ENCODE measurements around the gene XAF1.

Gene XAF1

DNA sequence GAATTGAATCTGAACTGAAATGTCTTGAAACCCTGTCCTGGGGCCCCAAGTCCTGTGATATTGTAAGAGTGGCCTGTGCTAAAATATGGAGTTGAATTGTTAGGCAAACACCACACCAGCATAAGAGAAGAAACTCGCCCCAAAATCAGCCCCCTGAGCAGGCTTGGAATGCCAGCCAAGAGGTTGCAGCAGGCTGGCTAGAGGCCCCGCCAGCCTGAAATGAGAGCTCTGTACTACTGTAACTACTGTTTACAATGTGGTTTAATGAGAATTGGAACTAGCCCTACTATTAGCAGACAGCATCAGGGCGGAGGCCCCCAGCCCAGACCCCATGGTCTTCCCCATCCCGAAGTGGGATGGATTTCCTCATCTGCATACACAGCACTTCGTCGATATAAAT lies 43.9 kb downstream of the XAF1 start:
- H3K36me3 ChIP-seq (ENCODE audit: insufficient read depth, low read length): no peaks in the 10 kb centered on the region
- no peak overlapping the region for H3K9ac ChIP-seq (ENCODE audit: low read length)
- H3K27me3 ChIP-seq (ENCODE audit: insufficient read depth, low read length): no peaks in the 10 kb centered on the region; the same call in 1 of the 2 replicates
- H3K4me3 ChIP-seq (ENCODE audit: low read depth, low read length, poor library complexity, severe bottlenecking): no peak overlapping the region
- no peaks in the 10 kb centered on the region for H3K9me2 ChIP-seq (ENCODE audit: low read depth, low read length)
- no peaks in the 10 kb centered on the region for H3K79me2 ChIP-seq (ENCODE audit: insufficient read depth, low read length)
- no peaks in the 10 kb centered on the region for H3K4me1 ChIP-seq (ENCODE audit: insufficient read depth, low read length, severe bottlenecking)
- no peaks in the 10 kb centered on the region for H3K9me3 ChIP-seq (ENCODE audit: low read length)
- H4K20me1 ChIP-seq (ENCODE audit: insufficient read depth, low read length): no peaks in the 10 kb centered on the region
- H2AFZ ChIP-seq (ENCODE audit: low read length): no peak overlapping the region
- no peak overlapping the region for H3K4me2 ChIP-seq (ENCODE audit: low read length)
- TF ChIP-seq, protein P1, sequence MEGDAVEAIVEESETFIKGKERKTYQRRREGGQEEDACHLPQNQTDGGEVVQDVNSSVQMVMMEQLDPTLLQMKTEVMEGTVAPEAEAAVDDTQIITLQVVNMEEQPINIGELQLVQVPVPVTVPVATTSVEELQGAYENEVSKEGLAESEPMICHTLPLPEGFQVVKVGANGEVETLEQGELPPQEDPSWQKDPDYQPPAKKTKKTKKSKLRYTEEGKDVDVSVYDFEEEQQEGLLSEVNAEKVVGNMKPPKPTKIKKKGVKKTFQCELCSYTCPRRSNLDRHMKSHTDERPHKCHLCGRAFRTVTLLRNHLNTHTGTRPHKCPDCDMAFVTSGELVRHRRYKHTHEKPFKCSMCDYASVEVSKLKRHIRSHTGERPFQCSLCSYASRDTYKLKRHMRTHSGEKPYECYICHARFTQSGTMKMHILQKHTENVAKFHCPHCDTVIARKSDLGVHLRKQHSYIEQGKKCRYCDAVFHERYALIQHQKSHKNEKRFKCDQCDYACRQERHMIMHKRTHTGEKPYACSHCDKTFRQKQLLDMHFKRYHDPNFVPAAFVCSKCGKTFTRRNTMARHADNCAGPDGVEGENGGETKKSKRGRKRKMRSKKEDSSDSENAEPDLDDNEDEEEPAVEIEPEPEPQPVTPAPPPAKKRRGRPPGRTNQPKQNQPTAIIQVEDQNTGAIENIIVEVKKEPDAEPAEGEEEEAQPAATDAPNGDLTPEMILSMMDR (IDR thresholded peaks at IDR 0.05; ENCODE audit: low read length): no peak
- TF ChIP-seq EZH2 (IDR thresholded peaks at IDR 0.05; ENCODE audit: borderline replicate concordance, low read length): no peak
- H3F3A ChIP-seq (ENCODE audit: insufficient read depth, low read length): no peaks in the 10 kb centered on the region
- H3K27ac ChIP-seq (ENCODE audit: low read depth, low read length, poor library complexity, severe bottlenecking): no peak overlapping the region

DNA sequence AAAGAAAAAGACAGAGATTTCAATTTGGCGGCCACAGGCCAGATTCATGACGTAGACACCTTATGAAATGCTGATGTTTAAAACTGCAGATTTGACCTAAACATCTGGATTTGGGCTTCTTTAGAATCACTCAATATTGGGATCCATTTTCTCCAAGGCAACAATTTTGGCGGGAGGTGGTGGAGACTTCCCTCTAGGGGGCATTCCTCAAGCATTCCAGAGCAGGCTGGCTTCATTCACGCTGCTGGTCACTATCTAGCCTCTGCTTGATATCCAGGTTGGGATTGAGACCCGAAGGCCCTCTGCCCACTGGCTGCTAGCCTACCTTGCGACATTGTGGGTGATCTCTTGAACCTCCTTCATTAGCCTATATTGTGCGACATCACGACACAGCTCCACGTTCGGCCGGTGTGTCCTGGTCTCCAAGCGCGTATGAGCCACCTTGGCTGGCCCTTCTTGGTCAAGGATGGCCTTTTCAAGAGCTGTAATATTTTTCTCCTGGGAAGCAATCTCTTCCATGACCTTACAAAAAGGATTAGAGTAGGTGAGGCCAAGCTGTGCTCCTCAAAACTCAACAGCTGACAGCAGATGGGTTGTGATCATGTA lies 44.7 kb downstream of the XAF1 start:
- H3K4me2 ChIP-seq (ENCODE audit: low read length): no peak overlapping the region
- H3K27ac ChIP-seq (ENCODE audit: low read depth, low read length, poor library complexity, severe bottlenecking): no peak overlapping the region
- no peak overlapping the region for H3K9ac ChIP-seq (ENCODE audit: low read length)
- H3K4me1 ChIP-seq (ENCODE audit: insufficient read depth, low read length, severe bottlenecking): no peaks in the 10 kb centered on the region
- no peak overlapping the region for H2AFZ ChIP-seq (ENCODE audit: low read length)
- no peaks in the 10 kb centered on the region; the same call in 1 of the 2 replicates for H3K27me3 ChIP-seq (ENCODE audit: insufficient read depth, low read length)
- no peaks in the 10 kb centered on the region for H3F3A ChIP-seq (ENCODE audit: insufficient read depth, low read length)
- no peaks in the 10 kb centered on the region for H3K36me3 ChIP-seq (ENCODE audit: insufficient read depth, low read length)
- TF ChIP-seq, protein P1 (IDR thresholded peaks at IDR 0.05; ENCODE audit: low read length): no peak
- no peak for TF ChIP-seq EZH2 (IDR thresholded peaks at IDR 0.05; ENCODE audit: borderline replicate concordance, low read length)
- H3K9me3 ChIP-seq (ENCODE audit: low read length): no peaks in the 10 kb centered on the region
- no peaks in the 10 kb centered on the region for H3K9me2 ChIP-seq (ENCODE audit: low read depth, low read length)
- H3K4me3 ChIP-seq (ENCODE audit: low read depth, low read length, poor library complexity, severe bottlenecking): no peak overlapping the region
- H4K20me1 ChIP-seq (ENCODE audit: insufficient read depth, low read length): no peaks in the 10 kb centered on the region
- no peaks in the 10 kb centered on the region for H3K79me2 ChIP-seq (ENCODE audit: insufficient read depth, low read length)

DNA sequence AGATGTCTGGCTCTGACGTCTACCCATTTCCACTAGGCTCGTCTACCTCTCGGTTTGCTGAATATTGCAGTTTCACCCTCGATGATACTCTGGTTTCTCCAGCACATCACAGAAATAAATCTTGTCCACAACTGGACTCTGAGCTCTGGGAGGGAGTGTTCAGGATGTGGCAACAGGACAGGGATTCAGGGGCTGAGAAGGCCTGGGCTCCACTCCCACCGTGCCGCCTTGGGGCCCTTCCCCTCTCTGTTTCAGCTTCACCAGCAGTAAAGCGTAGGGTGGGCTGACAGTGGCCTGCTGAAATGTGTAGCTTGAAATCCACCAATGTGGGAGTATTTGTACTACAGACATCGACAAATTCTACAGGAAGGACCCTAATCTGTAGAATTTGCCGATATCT lies 55.7 kb downstream of the XAF1 start:
- H3K36me3 ChIP-seq (ENCODE audit: insufficient read depth, low read length): no peaks in the 10 kb centered on the region
- no peak overlapping the region for H3K9ac ChIP-seq (ENCODE audit: low read length)
- no peaks in the 10 kb centered on the region for H3K79me2 ChIP-seq (ENCODE audit: insufficient read depth, low read length)
- no peak overlapping the region for H3K4me3 ChIP-seq (ENCODE audit: low read depth, low read length, poor library complexity, severe bottlenecking)
- H4K20me1 ChIP-seq (ENCODE audit: insufficient read depth, low read length): no peaks in the 10 kb centered on the region
- no peak for TF ChIP-seq EZH2 (IDR thresholded peaks at IDR 0.05; ENCODE audit: borderline replicate concordance, low read length)
- TF ChIP-seq, protein P1 (IDR thresholded peaks at IDR 0.05; ENCODE audit: low read length): no peak
- H3K9me2 ChIP-seq (ENCODE audit: low read depth, low read length): no peaks in the 10 kb centered on the region
- no peaks in the 10 kb centered on the region for H3K4me1 ChIP-seq (ENCODE audit: insufficient read depth, low read length, severe bottlenecking)
- H3F3A ChIP-seq (ENCODE audit: insufficient read depth, low read length): no peaks in the 10 kb centered on the region
- no peak overlapping the region for H2AFZ ChIP-seq (ENCODE audit: low read length)
- no peak overlapping the region for H3K27ac ChIP-seq (ENCODE audit: low read depth, low read length, poor library complexity, severe bottlenecking)
- H3K4me2 ChIP-seq (ENCODE audit: low read length): no peak overlapping the region
- no peaks in the 10 kb centered on the region for H3K27me3 ChIP-seq (ENCODE audit: insufficient read depth, low read length)
- no peaks in the 10 kb centered on the region for H3K9me3 ChIP-seq (ENCODE audit: low read length)

All from OCI-LY1 (cell line).